HG03103 (cell line): ENCODE measurements around the gene USHBP1.
A peak's percentile ranks its signal among the peaks of the same experiment; 100 is the strongest.

Experiments
- ATAC-seq: cut with Tn5 transposase; IDR thresholded peaks from one replicate; pipeline ENCODE4 v1.9.1; 2021; ENCODE audit warnings: low read depth; ENCODE audit not compliant: unreplicated experiment

USHBP1 gene

GRCh38 chr19:17240826-17241399, 23.6 kb downstream of the USHBP1 start:
- ATAC-seq = no peak

GRCh38 chr19:17240062-17240752, 24.3 kb downstream of the USHBP1 start:
- ATAC-seq = no peak

GRCh38 chr19:17237747-17238706, 26.5 kb downstream of the USHBP1 start:
- ATAC-seq = no peak

- no peak for ATAC-seq
These were observed 27.6 kb downstream of the USHBP1 start for GRCh38 chr19:17236811-17237543.

GRCh38 chr19:17235971-17236777, 28.4 kb downstream of the USHBP1 start:
- ATAC-seq = no peak

- ATAC-seq = no peak
These were observed 29.1 kb downstream of the USHBP1 start for GRCh38 chr19:17235300-17235970.

GRCh38 chr19:17234911-17235299, 29.6 kb downstream of the USHBP1 start:
- no peak for ATAC-seq

GRCh38 chr19:17232258-17232657, 32.3 kb downstream of the USHBP1 start:
- no peak for ATAC-seq

- no peak for ATAC-seq
These were observed 34.7 kb downstream of the USHBP1 start for GRCh38 chr19:17229890-17230289.

- no peak for ATAC-seq
These were observed 36.7 kb downstream of the USHBP1 start for GRCh38 chr19:17227798-17228367.

- ATAC-seq = peak; percentile 85
These were observed 38.3 kb downstream of the USHBP1 start, which contains the start of gene OCEL1 for GRCh38 chr19:17226002-17226933. Gene OCEL1, plus strand, starts transcription at chr19:17226226. Its CDS starts 22 bp downstream, at chr19:17226248.

GRCh38 chr19:17225053-17225452, 39.5 kb downstream of the USHBP1 start:
- no peak for ATAC-seq

GRCh38 chr19:17220207-17220758, 44.3 kb downstream of the USHBP1 start:
- no peak for ATAC-seq

- no peak for ATAC-seq
These were observed 45.3 kb downstream of the USHBP1 start for GRCh38 chr19:17219286-17219685.

GRCh38 chr19:17216058-17216670, 48.4 kb downstream of the USHBP1 start:
- ATAC-seq = no peak

- no peak for ATAC-seq
These were observed 49.2 kb downstream of the USHBP1 start, which contains the start of gene USE1 for GRCh38 chr19:17215127-17215971. Gene USE1, plus strand, starts transcription at chr19:17215357. Its CDS starts 49 bp downstream, at chr19:17215406.
